ENCODE results near the gene YJU2.
"Not testable (repeated sequence)": the region's sequence is repeated elsewhere in the genome, so short reads cannot be mapped to it uniquely, and the experiment has no call there.

The YJU2 gene

DNA sequence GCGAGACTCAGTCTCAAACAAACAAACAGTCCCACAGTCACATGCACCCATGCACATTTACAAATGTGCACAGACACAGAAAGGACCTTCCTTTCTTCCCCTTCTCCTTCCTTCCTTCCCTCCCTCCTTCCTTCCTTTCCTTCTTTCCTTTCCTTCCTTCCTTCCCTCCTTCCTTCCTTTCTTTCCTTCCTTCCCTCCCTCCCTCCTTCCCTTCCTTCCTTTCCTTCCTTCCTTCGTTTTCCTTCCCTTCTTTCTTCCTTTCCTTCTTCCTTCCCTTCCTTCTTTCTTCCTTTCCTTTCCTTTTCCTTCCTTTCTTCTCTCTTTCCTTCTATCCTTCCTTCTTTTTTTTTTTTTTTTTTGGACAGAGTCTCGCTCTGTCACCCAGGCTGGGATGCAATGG lies 33.8 kb upstream of the YJU2 start:
- Histone ChIP-seq H3K56ac (ENCODE audit: low read length) (no peak overlapping the region), H3K4me2 (ENCODE audit: low read length) (no peak overlapping the region), H3K27ac (ENCODE audit: low read depth, low read length) (no peak overlapping the region), H3K4ac (ENCODE audit: low read depth, low read length) (no peak overlapping the region), H2BK15ac (replicated peaks; ENCODE audit: low read depth) (no peak overlapping the region), H2BK5ac (ENCODE audit: low read length) (no peak overlapping the region), H3K36me3 (ENCODE audit: control insufficient read depth, insufficient read depth, low read length) (no peaks in the 10 kb centered on the region), H3K9ac (ENCODE audit: low read length) (no peak overlapping the region), H2AK5ac (ENCODE audit: low read length) (no peak overlapping the region), H3K4me1 (ENCODE audit: control insufficient read depth, low read depth, low read length) (no peaks in the 10 kb centered on the region), H3K79me1 (ENCODE audit: low read length) (no peaks in the 10 kb centered on the region), H4K5ac (ENCODE audit: low read length) (no peak overlapping the region), H3K79me2 (ENCODE audit: control insufficient read depth, insufficient read depth, low read length) (no peaks in the 10 kb centered on the region), H3K4me3 (ENCODE audit: low read length) (no peak overlapping the region), H3K27me3 (ENCODE audit: insufficient read depth, low read length, poor library complexity) (no peaks in the 10 kb centered on the region), H3K18ac (ENCODE audit: low read length) (no peak overlapping the region), H4K8ac (ENCODE audit: low read depth, low read length) (no peak overlapping the region), H3K23ac (ENCODE audit: low read length) (no peak overlapping the region), H2BK120ac (ENCODE audit: low read depth, low read length) (no peak overlapping the region)
- no peak for DNase-seq
- WGBS (ENCODE audit: extremely low coverage, insufficient coverage, low lambda C conversion rate), result no CpG with 5 or more reads among the region's 3 CpGs

DNA sequence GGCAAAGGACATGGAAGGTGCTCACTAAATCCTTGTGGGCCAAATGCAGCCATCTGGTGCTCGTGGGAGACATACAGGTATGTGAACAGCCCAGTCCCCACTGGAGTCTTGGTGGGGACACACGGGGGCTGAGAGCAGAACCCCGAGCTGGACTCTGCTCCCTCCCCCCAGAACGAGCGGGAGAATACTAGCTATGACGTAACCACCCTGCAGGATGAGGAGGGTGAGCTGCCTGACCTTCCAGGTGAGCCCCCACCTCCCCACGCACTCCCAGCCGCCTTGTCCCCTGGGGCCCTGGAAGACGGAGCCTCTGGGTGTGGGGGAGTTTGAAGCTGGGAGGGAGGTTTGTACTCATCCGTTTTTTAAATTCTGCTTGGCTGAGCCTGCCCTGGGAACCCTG lies 31.1 kb upstream of the YJU2 start:
- no peaks in the 10 kb centered on the region for H3K79me2 ChIP-seq (ENCODE audit: control insufficient read depth, insufficient read depth, low read length)
- no peak overlapping the region for H3K27ac ChIP-seq (ENCODE audit: low read depth, low read length)
- H3K4me2 ChIP-seq (ENCODE audit: low read length), result no peak overlapping the region
- H3K23ac ChIP-seq (ENCODE audit: low read length), result no peak overlapping the region
- H2AK5ac ChIP-seq (ENCODE audit: low read length), result no peak overlapping the region
- no peaks in the 10 kb centered on the region for H3K79me1 ChIP-seq (ENCODE audit: low read length)
- WGBS (ENCODE audit: extremely low coverage, insufficient coverage, low lambda C conversion rate), result no CpG with 5 or more reads among the region's 10 CpGs
- no peak overlapping the region for H3K4me3 ChIP-seq (ENCODE audit: low read length)
- H2BK120ac ChIP-seq (ENCODE audit: low read depth, low read length), result no peak overlapping the region
- no peak overlapping the region for H4K8ac ChIP-seq (ENCODE audit: low read depth, low read length)
- H2BK15ac ChIP-seq (replicated peaks; ENCODE audit: low read depth), result no peak overlapping the region
- no peaks in the 10 kb centered on the region for H3K4me1 ChIP-seq (ENCODE audit: control insufficient read depth, low read depth, low read length)
- no peak for DNase-seq
- H3K18ac ChIP-seq (ENCODE audit: low read length), result no peak overlapping the region
- H3K4ac ChIP-seq (ENCODE audit: low read depth, low read length), result no peak overlapping the region
- H2BK5ac ChIP-seq (ENCODE audit: low read length), result no peak overlapping the region
- H3K9ac ChIP-seq (ENCODE audit: low read length), result no peak overlapping the region
- H3K56ac ChIP-seq (ENCODE audit: low read length), result no peak overlapping the region
- H3K36me3 ChIP-seq (ENCODE audit: control insufficient read depth, insufficient read depth, low read length), result no peaks in the 10 kb centered on the region
- H3K27me3 ChIP-seq (ENCODE audit: insufficient read depth, low read length, poor library complexity), result no peaks in the 10 kb centered on the region
- no peak overlapping the region for H4K5ac ChIP-seq (ENCODE audit: low read length)

DNA sequence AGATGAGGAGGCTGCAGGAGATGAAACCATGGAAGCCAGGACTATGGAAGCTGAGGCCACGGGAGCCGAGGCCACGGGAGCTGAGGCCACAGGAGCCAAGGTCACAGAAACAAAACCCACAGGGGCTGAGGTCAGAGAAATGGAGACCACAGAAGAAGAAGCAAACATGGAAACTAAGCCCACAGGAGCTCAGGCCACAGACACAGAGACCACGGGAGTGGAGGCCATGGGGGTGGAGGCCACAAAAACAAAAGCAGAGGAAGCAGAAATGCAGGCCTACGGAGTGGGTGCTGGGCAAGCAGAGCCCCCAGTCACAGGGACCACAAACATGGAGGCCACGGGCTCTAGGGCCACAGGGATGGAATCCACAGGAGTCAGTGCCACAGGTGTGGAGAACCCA lies 30.0 kb upstream of the YJU2 start:
- no peak overlapping the region for H2AK5ac ChIP-seq (ENCODE audit: low read length)
- H3K4me1 ChIP-seq (ENCODE audit: control insufficient read depth, low read depth, low read length), result no peaks in the 10 kb centered on the region
- no peak overlapping the region for H3K4me3 ChIP-seq (ENCODE audit: low read length)
- DNase-seq, result no peak
- no peak overlapping the region for H3K18ac ChIP-seq (ENCODE audit: low read length)
- H2BK120ac ChIP-seq (ENCODE audit: low read depth, low read length), result no peak overlapping the region
- H3K4me2 ChIP-seq (ENCODE audit: low read length), result no peak overlapping the region
- no peak overlapping the region for H3K9ac ChIP-seq (ENCODE audit: low read length)
- no peaks in the 10 kb centered on the region for H3K27me3 ChIP-seq (ENCODE audit: insufficient read depth, low read length, poor library complexity)
- no peak overlapping the region for H2BK5ac ChIP-seq (ENCODE audit: low read length)
- H4K8ac ChIP-seq (ENCODE audit: low read depth, low read length), result no peak overlapping the region
- no peak overlapping the region for H3K23ac ChIP-seq (ENCODE audit: low read length)
- no peaks in the 10 kb centered on the region for H3K36me3 ChIP-seq (ENCODE audit: control insufficient read depth, insufficient read depth, low read length)
- H3K79me2 ChIP-seq (ENCODE audit: control insufficient read depth, insufficient read depth, low read length), result no peaks in the 10 kb centered on the region
- H3K79me1 ChIP-seq (ENCODE audit: low read length), result no peaks in the 10 kb centered on the region
- no peak overlapping the region for H3K56ac ChIP-seq (ENCODE audit: low read length)
- WGBS (ENCODE audit: extremely low coverage, insufficient coverage, low lambda C conversion rate), result no CpG with 5 or more reads among the region's 6 CpGs
- no peak overlapping the region for H4K5ac ChIP-seq (ENCODE audit: low read length)
- H3K27ac ChIP-seq (ENCODE audit: low read depth, low read length), result no peak overlapping the region
- no peak overlapping the region for H3K4ac ChIP-seq (ENCODE audit: low read depth, low read length)
- no peak overlapping the region for H2BK15ac ChIP-seq (replicated peaks; ENCODE audit: low read depth)

DNA sequence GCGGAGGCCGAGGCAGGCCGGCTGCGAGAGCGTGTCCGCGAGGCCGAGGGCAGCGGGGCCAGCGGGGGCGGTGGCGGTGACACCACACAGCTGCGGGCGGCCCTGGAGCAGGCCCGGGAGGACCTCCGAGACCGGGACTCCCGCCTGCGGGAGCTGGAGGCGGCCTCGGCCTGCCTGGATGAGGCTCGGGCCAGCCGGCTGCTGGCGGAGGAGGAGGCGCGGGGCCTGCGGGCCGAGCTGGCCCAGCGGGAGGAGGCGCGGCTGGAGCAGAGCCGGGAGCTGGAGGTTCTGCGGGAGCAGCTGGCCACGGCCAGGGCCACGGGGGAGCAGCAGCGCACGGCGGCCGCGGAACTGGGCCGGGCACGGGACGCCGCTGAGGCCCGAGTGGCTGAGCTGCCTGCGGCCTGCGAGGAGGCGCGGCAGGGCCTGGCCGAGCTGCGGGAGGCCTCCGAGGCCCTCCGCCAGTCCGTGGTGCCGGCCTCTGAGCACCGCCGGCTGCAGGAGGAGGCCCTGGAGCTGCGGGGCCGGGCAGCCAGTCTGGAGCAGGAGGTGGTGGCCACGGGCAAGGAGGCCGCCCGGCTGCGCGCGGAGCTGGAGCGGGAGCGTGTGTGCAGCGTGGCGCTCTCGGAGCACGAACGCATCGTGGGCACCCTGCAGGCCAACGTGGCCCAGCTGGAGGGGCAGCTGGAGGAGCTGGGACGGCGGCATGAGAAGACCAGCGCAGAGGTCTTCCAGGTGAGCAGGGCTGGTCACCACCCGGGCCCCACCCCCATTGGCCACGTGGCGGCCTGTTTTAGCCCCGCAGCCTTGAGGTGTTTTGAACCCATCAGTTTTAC lies 29.2 kb upstream of the YJU2 start:
- no CpG with 5 or more reads among the region's 81 CpGs for WGBS (ENCODE audit: extremely low coverage, insufficient coverage, low lambda C conversion rate)

DNA sequence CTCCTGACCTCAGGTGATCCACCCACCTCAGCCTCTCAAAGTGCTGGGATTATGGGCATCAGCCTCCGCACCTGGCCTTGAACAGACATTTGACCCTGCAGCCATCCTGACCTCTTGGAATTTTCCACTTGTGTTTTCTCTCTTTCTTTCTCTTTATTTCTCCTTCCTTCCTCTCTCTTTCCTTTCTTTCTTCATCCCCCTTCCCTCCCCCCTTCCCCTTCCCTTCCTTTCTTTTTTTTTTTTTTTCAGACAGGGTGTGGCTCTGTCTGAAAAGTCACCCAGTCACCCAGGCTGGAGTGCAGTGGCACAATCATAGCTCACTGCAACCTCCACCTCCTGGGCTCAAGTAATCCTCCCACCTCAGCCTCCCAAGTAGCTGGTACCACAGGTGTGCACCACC lies 28.4 kb upstream of the YJU2 start:
- not testable (repeated sequence) for H3K79me1 ChIP-seq (ENCODE audit: low read length); H3K9ac ChIP-seq (ENCODE audit: low read length); H4K8ac ChIP-seq (ENCODE audit: low read depth, low read length)

More for the DNA sequence above, 29.2 kb upstream of the YJU2 start:
- DNase-seq, result no peak
- H4K5ac ChIP-seq (ENCODE audit: low read length), result no peak overlapping the region
- H3K4ac ChIP-seq (ENCODE audit: low read depth, low read length), result no peak overlapping the region
- H3K4me3 ChIP-seq (ENCODE audit: low read length), result no peak overlapping the region
- H3K9ac ChIP-seq (ENCODE audit: low read length), result no peak overlapping the region
- H2BK15ac ChIP-seq (replicated peaks; ENCODE audit: low read depth), result no peak overlapping the region
- H3K56ac ChIP-seq (ENCODE audit: low read length), result no peak overlapping the region
- H3K27me3 ChIP-seq (ENCODE audit: insufficient read depth, low read length, poor library complexity), result no peaks in the 10 kb centered on the region
- H3K79me1 ChIP-seq (ENCODE audit: low read length), result no peaks in the 10 kb centered on the region
- H2BK5ac ChIP-seq (ENCODE audit: low read length), result no peak overlapping the region
- no peaks in the 10 kb centered on the region for H3K4me1 ChIP-seq (ENCODE audit: control insufficient read depth, low read depth, low read length)
- no peak overlapping the region for H3K18ac ChIP-seq (ENCODE audit: low read length)
- no peaks in the 10 kb centered on the region for H3K79me2 ChIP-seq (ENCODE audit: control insufficient read depth, insufficient read depth, low read length)
- H3K36me3 ChIP-seq (ENCODE audit: control insufficient read depth, insufficient read depth, low read length), result no peaks in the 10 kb centered on the region
- no peak overlapping the region for H3K23ac ChIP-seq (ENCODE audit: low read length)
- H2BK120ac ChIP-seq (ENCODE audit: low read depth, low read length), result no peak overlapping the region
- no peak overlapping the region for H3K4me2 ChIP-seq (ENCODE audit: low read length)
- H4K8ac ChIP-seq (ENCODE audit: low read depth, low read length), result no peak overlapping the region
- H3K27ac ChIP-seq (ENCODE audit: low read depth, low read length), result no peak overlapping the region
- H2AK5ac ChIP-seq (ENCODE audit: low read length), result no peak overlapping the region

DNA sequence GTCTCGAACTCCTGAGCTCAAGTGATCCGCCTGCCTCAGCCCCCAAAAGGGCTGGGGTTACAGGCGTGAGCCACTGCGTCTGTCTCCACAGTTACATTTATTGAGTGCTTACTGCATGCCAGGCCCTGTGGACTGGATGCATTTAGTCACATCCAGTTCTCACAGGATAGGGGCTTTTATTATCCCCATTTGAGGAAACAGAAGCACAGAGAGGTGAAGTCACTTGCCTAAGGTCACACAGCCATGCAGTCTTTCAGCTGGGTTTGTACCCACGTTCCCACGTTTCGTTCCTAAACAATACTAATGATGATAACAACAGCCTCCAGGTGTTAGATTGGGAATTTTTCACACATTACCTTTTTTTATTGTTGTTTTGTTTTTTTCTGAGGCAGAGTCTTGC lies 26.7 kb upstream of the YJU2 start:
- H4K5ac ChIP-seq (ENCODE audit: low read length), result no peak overlapping the region
- no CpG with 5 or more reads among the region's 7 CpGs for WGBS (ENCODE audit: extremely low coverage, insufficient coverage, low lambda C conversion rate)

More for the DNA sequence above, 28.4 kb upstream of the YJU2 start:
- WGBS (ENCODE audit: extremely low coverage, insufficient coverage, low lambda C conversion rate), result no CpG with 5 or more reads among the region's 1 CpG
- H3K27me3 ChIP-seq (ENCODE audit: insufficient read depth, low read length, poor library complexity); H3K36me3 ChIP-seq (ENCODE audit: control insufficient read depth, insufficient read depth, low read length); H3K4me3 ChIP-seq (ENCODE audit: low read length); H4K5ac ChIP-seq (ENCODE audit: low read length); H3K79me2 ChIP-seq (ENCODE audit: control insufficient read depth, insufficient read depth, low read length); H3K23ac ChIP-seq (ENCODE audit: low read length); H2BK5ac ChIP-seq (ENCODE audit: low read length); H3K27ac ChIP-seq (ENCODE audit: low read depth, low read length); H2BK120ac ChIP-seq (ENCODE audit: low read depth, low read length); H3K4me2 ChIP-seq (ENCODE audit: low read length); DNase-seq; H3K56ac ChIP-seq (ENCODE audit: low read length); H3K4me1 ChIP-seq (ENCODE audit: control insufficient read depth, low read depth, low read length); H3K18ac ChIP-seq (ENCODE audit: low read length); H2AK5ac ChIP-seq (ENCODE audit: low read length); H3K4ac ChIP-seq (ENCODE audit: low read depth, low read length); H2BK15ac ChIP-seq (replicated peaks; ENCODE audit: low read depth): not testable (repeated sequence)

More for the DNA sequence above, 26.7 kb upstream of the YJU2 start:
- Histone ChIP-seq H3K4ac (ENCODE audit: low read depth, low read length) (no peak overlapping the region), H2BK15ac (replicated peaks; ENCODE audit: low read depth) (no peak overlapping the region), H2AK5ac (ENCODE audit: low read length) (no peak overlapping the region), H3K27me3 (ENCODE audit: insufficient read depth, low read length, poor library complexity) (no peaks in the 10 kb centered on the region), H3K79me1 (ENCODE audit: low read length) (no peaks in the 10 kb centered on the region), H3K23ac (ENCODE audit: low read length) (no peak overlapping the region), H2BK120ac (ENCODE audit: low read depth, low read length) (no peak overlapping the region), H3K56ac (ENCODE audit: low read length) (no peak overlapping the region), H4K8ac (ENCODE audit: low read depth, low read length) (no peak overlapping the region), H3K4me1 (ENCODE audit: control insufficient read depth, low read depth, low read length) (no peaks in the 10 kb centered on the region), H3K27ac (ENCODE audit: low read depth, low read length) (no peak overlapping the region), H3K79me2 (ENCODE audit: control insufficient read depth, insufficient read depth, low read length) (no peaks in the 10 kb centered on the region), H3K36me3 (ENCODE audit: control insufficient read depth, insufficient read depth, low read length) (no peaks in the 10 kb centered on the region), H3K4me3 (ENCODE audit: low read length) (no peak overlapping the region), H2BK5ac (ENCODE audit: low read length) (no peak overlapping the region), H3K18ac (ENCODE audit: low read length) (no peak overlapping the region), H3K9ac (ENCODE audit: low read length) (no peak overlapping the region), H3K4me2 (ENCODE audit: low read length) (no peak overlapping the region)
- no peak for DNase-seq

Measured in mesendoderm (in vitro differentiated cells).